HepG2 (cell line): ENCODE results near the gene CYSTM1. TPM values are rescaled to one million over a fixed set of nuclear protein-coding genes. Genes with fewer than 3 reads are reported as not detected.

Experiments used
- ATAC-seq: fragments of 200-7000 bp; cut with Tn5 transposase; 3 replicates; pipeline ENCODE4 v1.9.1; 2020; ENCODE audit warnings: mild to moderate bottlenecking, moderate library complexity
- BruUV-seq: library from RNA; stranded (reverse); fragments of 400-500 nt; replicated peaks from 2 replicates; lab custom pipeline; 2021; lab: Mats Ljungman, UMichigan
- CTCF ChIA-PET: fragments of 300-600 bp; formaldehyde crosslinking; extraction: SDS; loops from one replicate; lab custom pipeline; 2021; ENCODE audit warnings: low total read pairs, inconsistent platforms, low intra/inter-chr PET ratio; lab: Yijun Ruan, JAX
- POLR2A ChIA-PET: fragments of 350-600 bp; sonication (Branson Sonifier 250); formaldehyde crosslinking; loops from one replicate; lab custom pipeline; 2020; ENCODE audit warnings: antibody characterized with exemption, inconsistent platforms; lab: Yijun Ruan, JAX
- DNase-seq: peaks from one replicate; pipeline ENCODE4 v3.0.0-alpha.2; 2015; ENCODE audit warnings: low spot score
- FAIRE-seq: peaks from 3 replicates; lab custom pipeline; 2011; peaks lifted over from hg19 to GRCh38; lab: Jason Lieb, UNC
- H2AFZ ChIP-seq: one replicate; pipeline ENCODE4 v1.6.1; 2011; ENCODE audit warnings: low read length, inconsistent platforms
- H3K27ac ChIP-seq: fragments of 300-600 bp; 3 replicates; pipeline ENCODE4 v1.8.0; 2011; ENCODE audit warnings: mixed run types, mild to moderate bottlenecking, mixed read lengths, low read length, inconsistent platforms; ENCODE audit not compliant: insufficient read depth; ENCODE audit errors: extremely low read length
- H3K27me3 ChIP-seq, 2 experiments: fragments of 200-600 bp in 1 of 2; 2 replicates in 1 of 2; 3 replicates in 1 of 2; pipeline versions ENCODE4 v1.6.0 to v1.8.0; 2011; ENCODE audit warnings: low read length in 2 of 2, mild to moderate bottlenecking in 2 of 2, moderate library complexity in 2 of 2, inconsistent platforms in 1 of 2; ENCODE audit not compliant: insufficient read depth in 2 of 2, control insufficient read depth in 1 of 2
- H3K36me3 ChIP-seq, 2 experiments: fragments of 200-600 bp in 1 of 2; replicated peaks in 1 of 2; 2 replicates in 1 of 2; 3 replicates in 1 of 2; pipeline versions ENCODE4 v1.5.1 to v1.8.0; 2011; ENCODE audit warnings: low read length in 2 of 2, inconsistent platforms in 1 of 2; ENCODE audit not compliant: insufficient read depth in 2 of 2, control insufficient read depth in 1 of 2
- H3K4me1 ChIP-seq: 2 replicates; pipeline ENCODE4 v1.5.1; 2012; ENCODE audit warnings: low read length, inconsistent platforms; ENCODE audit not compliant: insufficient read depth
- H3K4me2 ChIP-seq: 2 replicates; pipeline ENCODE4 v1.6.0; 2011; ENCODE audit warnings: low read depth, low read length, inconsistent platforms
- H3K4me3 ChIP-seq, 3 experiments: fragments of 200-600 bp in 1 of 3; sonication (generic), shearing (Covaris generic) in 1 of 3; replicated peaks in 1 of 3; 2 replicates each; pipeline ENCODE4 v1.5.1; 2011 to 2016; ENCODE audit warnings: low read length in 3 of 3, inconsistent platforms in 2 of 3, low read depth in 2 of 3, mild to moderate bottlenecking in 2 of 3, control low read depth in 1 of 3, mixed read lengths in 1 of 3; ENCODE audit not compliant: insufficient read depth in 1 of 3
- H3K79me2 ChIP-seq: one replicate; pipeline ENCODE4 v1.6.1; 2011; ENCODE audit warnings: low read length, inconsistent platforms; ENCODE audit not compliant: insufficient read depth
- H3K9ac ChIP-seq: 2 replicates; pipeline ENCODE4 v1.6.0; 2011; ENCODE audit warnings: mild to moderate bottlenecking, low read depth, low read length, inconsistent platforms; ENCODE audit not compliant: insufficient read depth
- H3K9me3 ChIP-seq: 2 replicates; pipeline ENCODE4 v1.5.1; 2012; ENCODE audit warnings: mild to moderate bottlenecking, low read length
- H4K20me1 ChIP-seq: 2 replicates; pipeline ENCODE4 v1.6.0; 2011; ENCODE audit warnings: inconsistent platforms, mild to moderate bottlenecking, low read length, moderate library complexity; ENCODE audit not compliant: insufficient read depth
- ARID3A ChIP-seq: IDR thresholded peaks from 2 replicates; pipeline ENCODE4 v1.6.1; 2012; ENCODE audit warnings: low read depth, low read length, improper control_type of control experiment
- ATF7 ChIP-seq, 2 experiments: fragments of 450-650 bp in 1 of 2; sonication (generic) in 1 of 2; formaldehyde crosslinking in 1 of 2; IDR thresholded peaks; 2 replicates each; pipeline versions ENCODE4 v1.4.0 to v1.6.1; 2016 to 2020; ENCODE audit warnings: antibody characterized with exemption in 1 of 2, mild to moderate bottlenecking in 1 of 2, missing genetic modification reagents in 1 of 2
- CHCHD3 ChIP-seq: sonication (generic); formaldehyde crosslinking; IDR thresholded peaks from 2 replicates; pipeline ENCODE4 v1.8.0; 2022; ENCODE audit warnings: mild to moderate bottlenecking, missing genetic modification reagents, moderate library complexity
- JARID2 ChIP-seq: sonication (generic); formaldehyde crosslinking; IDR thresholded peaks from 2 replicates; pipeline ENCODE4 v1.8.1; 2023; ENCODE audit warnings: missing genetic modification reagents, inconsistent platforms; ENCODE audit not compliant: insufficient replicate concordance
- JUN ChIP-seq: sonication (generic); formaldehyde crosslinking; IDR thresholded peaks from 2 replicates; pipeline ENCODE4 v1.4.0; 2020; ENCODE audit warnings: mild to moderate bottlenecking, missing genetic modification reagents
- KLF12 ChIP-seq: sonication (generic); formaldehyde crosslinking; IDR thresholded peaks from 2 replicates; pipeline ENCODE4 v1.4.0; 2020; ENCODE audit warnings: missing genetic modification reagents, borderline replicate concordance
- MTERF4 ChIP-seq: sonication (generic); formaldehyde crosslinking; IDR thresholded peaks from 2 replicates; pipeline ENCODE4 v1.8.0; 2023; ENCODE audit warnings: mild to moderate bottlenecking, missing genetic modification reagents
- TFDP2 ChIP-seq: sonication (generic); formaldehyde crosslinking; IDR thresholded peaks from 2 replicates; pipeline ENCODE4 v1.4.0; 2020; ENCODE audit warnings: missing genetic modification reagents
- ZC3H13 ChIP-seq: sonication (generic); formaldehyde crosslinking; IDR thresholded peaks from 2 replicates; pipeline ENCODE4 v1.8.1; 2023; ENCODE audit warnings: mild to moderate bottlenecking, missing genetic modification reagents, moderate library complexity
- ZKSCAN5 ChIP-seq: sonication (generic); formaldehyde crosslinking; IDR thresholded peaks from 2 replicates; pipeline ENCODE4 v1.5.1; 2020; ENCODE audit warnings: mild to moderate bottlenecking, missing genetic modification reagents
- ZNF501 ChIP-seq: sonication (generic); formaldehyde crosslinking; IDR thresholded peaks from 2 replicates; pipeline ENCODE4 v1.5.1; 2020; ENCODE audit warnings: mild to moderate bottlenecking, moderate library complexity, missing genetic modification reagents
- ZNF558 ChIP-seq: sonication (generic); formaldehyde crosslinking; IDR thresholded peaks from 2 replicates; pipeline ENCODE4 v1.9.0; 2022; ENCODE audit warnings: mild to moderate bottlenecking, missing genetic modification reagents, borderline replicate concordance
- ZNF629 ChIP-seq: sonication (generic); formaldehyde crosslinking; conservative IDR thresholded peaks from 2 replicates; pipeline ENCODE4 v1.5.0; 2020; ENCODE audit warnings: missing genetic modification reagents
- ZNF780A ChIP-seq: sonication (generic); formaldehyde crosslinking; IDR thresholded peaks from 2 replicates; pipeline ENCODE4 v1.8.0; 2022; ENCODE audit warnings: mild to moderate bottlenecking, missing genetic modification reagents, moderate library complexity
- WGBS: methylation state at CpG from one replicate; pipeline ENCODE4 v1.1.6; 2017; ENCODE audit warnings: low lambda C conversion rate; 5-methylcytosine and 5-hydroxymethylcytosine counted together
- in situ Hi-C: cut with HindIII; loops from 2 replicates; pipeline ENCODE4 v1.10.0; 2017; ENCODE audit warnings: low pct_unique_long_range_greater_than_20kb; ENCODE audit not compliant: extremely low pct_ligation_motif_present
- intact Hi-C: fragments of 100-400 bp; cut with micrococcal nuclease; formaldehyde crosslinking; loops from one replicate; pipeline ENCODE4 v1.10.0; 2022; ENCODE audit not compliant: unreplicated experiment
- polyA plus RNA-seq, 8 experiments: library from polyadenylated mRNA; depleted of rRNA in 3 of 8; stranded (reverse) in 7 of 8; unstranded in 1 of 8; fragments of >200 nt; fragmentation: Illumina TruSeq in 4 of 8; extraction: Trizol in 4 of 8; gene quantifications; 2 replicates each; pipeline versions ENCODE4 v1.2.1 to v1.2.3, GENCODE V29; 2011 to 2016; ENCODE audit warnings: low read depth in 4 of 8, missing spikeins in 1 of 8, mixed read lengths in 1 of 8; ENCODE audit not compliant: insufficient read depth in 1 of 8
- total RNA-seq, 5 experiments: library from RNA; depleted of rRNA; stranded (reverse); fragments of >200 nt; fragmentation: Illumina TruSeq; extraction: Trizol; gene quantifications; 2 replicates each; pipeline ENCODE4 v1.2.3, GENCODE V29; 2016; ENCODE audit warnings: low read depth in 1 of 5
- TF ChIP-seq, protein P1 (sequence below): sonication (generic); formaldehyde crosslinking; IDR thresholded peaks from 2 replicates; pipeline ENCODE4 v1.4.0; 2020; ENCODE audit warnings: mild to moderate bottlenecking, missing genetic modification reagents
- TF ChIP-seq, protein P2 (sequence below): sonication (generic); formaldehyde crosslinking; IDR thresholded peaks from 2 replicates; pipeline ENCODE4 v1.4.0; 2020; ENCODE audit warnings: mild to moderate bottlenecking, low read depth, missing genetic modification reagents

The CYSTM1 gene
- total and polyA plus RNA-seq, 2 of the 13 experiments (the other 11 are each of a cell fraction or from before 2014, with no cell fraction given): 40.0 to 73.4 TPM

GRCh38 chr5:140245926-140246325, 70.9 kb downstream of the CYSTM1 start (continued):
- TF ChIP-seq JARID2 (CRISPR knock-in tag): no peak
- no peak for TF ChIP-seq ARID3A

DNA sequence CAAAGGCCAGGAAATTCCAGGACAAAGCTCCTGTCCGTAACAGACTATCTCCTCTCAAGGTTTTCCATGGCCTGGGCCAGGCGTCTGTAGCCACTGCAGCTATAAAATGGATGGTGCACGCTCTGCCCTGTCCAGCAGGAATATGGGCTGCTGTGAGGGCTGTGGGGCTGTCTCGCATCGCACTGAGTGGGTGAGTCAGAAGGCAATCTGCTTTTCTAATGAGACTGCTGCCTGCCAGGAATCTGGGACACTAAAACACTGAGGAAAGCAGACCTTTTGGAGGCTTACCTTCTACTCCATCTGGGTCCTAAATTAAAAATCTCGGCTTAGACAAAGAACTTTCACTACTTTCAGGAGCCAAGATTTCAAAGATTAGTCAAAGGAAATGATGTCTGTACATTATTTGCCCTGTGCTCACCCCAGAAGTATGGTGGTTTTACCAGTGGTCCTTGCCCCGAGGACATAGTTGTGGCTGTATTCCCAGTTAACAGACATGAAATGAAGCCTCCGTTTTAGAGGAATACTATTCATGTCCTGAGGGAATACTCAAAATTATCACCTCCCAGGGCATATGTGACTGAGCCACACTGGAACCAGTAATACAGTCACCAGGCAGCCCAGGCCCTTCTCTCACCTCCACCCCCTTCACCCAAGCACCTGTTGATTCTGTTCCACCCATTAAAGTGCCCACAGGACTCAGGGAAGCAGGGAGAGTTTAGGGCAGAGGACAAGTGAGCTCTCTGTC, 71.6 kb downstream of the CYSTM1 start:
- Histone ChIP-seq H2AFZ (no peak overlapping the region), H3K36me3 (peaks cover 7 to 56% of the 10 kb centered on the region in 2 experiments), H3K27ac (no peak overlapping the region), H3K9ac (no peak overlapping the region), H3K4me3 (no peak overlapping the region), H3K4me2 (no peak overlapping the region), H3K27me3 (no peaks in the 10 kb centered on the region), H3K4me1 (peaks cover 6% of the 10 kb centered on the region), H3K9me3 (no peaks in the 10 kb centered on the region), H3K79me2 (peaks cover 7% of the 10 kb centered on the region), H4K20me1 (no peaks in the 10 kb centered on the region)
- POLR2A ChIA-PET: interaction anchor here (2.2 kb wide), 1 partner anchor 100 kb away, joined by 5 read pairs; the partner anchor contains the start of gene HBEGF
- ATAC-seq: no peak
- DNase-seq: no peak
- intact Hi-C loops (no loop called here), in situ Hi-C loops (no loop called here)
- BruUV-seq: no TSS peak
- CTCF ChIA-PET: interaction anchor here (1.2 to 3.9 kb wide), 2 partner anchors 111 to 112 kb away, joined by 3 to 31 read pairs; no protein-coding TSS in a partner anchor
- 96% methylated on average over 3 of the region's 8 CpGs for WGBS
- FAIRE-seq: no peak
- TF ChIP-seq ZNF629 (CRISPR knock-in tag) (no peak), JUN (CRISPR knock-in tag) (no peak), KLF12 (CRISPR knock-in tag) (no peak), CHCHD3 (no peak), ZKSCAN5 (CRISPR knock-in tag) (no peak), MTERF4 (CRISPR knock-in tag) (no peak), ATF7 (IDR thresholded peaks at IDR 0.05) (no peak), ATF7 (CRISPR knock-in tag; IDR thresholded peaks at IDR 0.05) (no peak), ZNF558 (no peak), TFDP2 (no peak), ZNF780A (CRISPR knock-in tag) (no peak), ZC3H13 (CRISPR knock-in tag) (no peak), ZNF501 (CRISPR knock-in tag) (no peak)
- TF ChIP-seq, protein P1, sequence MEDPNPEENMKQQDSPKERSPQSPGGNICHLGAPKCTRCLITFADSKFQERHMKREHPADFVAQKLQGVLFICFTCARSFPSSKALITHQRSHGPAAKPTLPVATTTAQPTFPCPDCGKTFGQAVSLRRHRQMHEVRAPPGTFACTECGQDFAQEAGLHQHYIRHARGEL (CRISPR knock-in tag): no peak
- TF ChIP-seq, protein P2, sequence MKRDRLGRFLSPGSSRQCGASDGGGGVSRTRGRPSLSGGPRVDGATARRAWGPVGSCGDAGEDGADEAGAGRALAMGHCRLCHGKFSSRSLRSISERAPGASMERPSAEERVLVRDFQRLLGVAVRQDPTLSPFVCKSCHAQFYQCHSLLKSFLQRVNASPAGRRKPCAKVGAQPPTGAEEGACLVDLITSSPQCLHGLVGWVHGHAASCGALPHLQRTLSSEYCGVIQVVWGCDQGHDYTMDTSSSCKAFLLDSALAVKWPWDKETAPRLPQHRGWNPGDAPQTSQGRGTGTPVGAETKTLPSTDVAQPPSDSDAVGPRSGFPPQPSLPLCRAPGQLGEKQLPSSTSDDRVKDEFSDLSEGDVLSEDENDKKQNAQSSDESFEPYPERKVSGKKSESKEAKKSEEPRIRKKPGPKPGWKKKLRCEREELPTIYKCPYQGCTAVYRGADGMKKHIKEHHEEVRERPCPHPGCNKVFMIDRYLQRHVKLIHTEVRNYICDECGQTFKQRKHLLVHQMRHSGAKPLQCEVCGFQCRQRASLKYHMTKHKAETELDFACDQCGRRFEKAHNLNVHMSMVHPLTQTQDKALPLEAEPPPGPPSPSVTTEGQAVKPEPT (CRISPR knock-in tag): no peak
